K562 (cell line): ENCODE data around the gene ZW10. TPM values are rescaled to one million over a fixed set of nuclear protein-coding genes. Genes with fewer than 3 reads are reported as not detected.

ENCODE experiments used
- ARHGAP35 ChIP-seq: fragments of 450-650 bp; IDR thresholded peaks from 2 replicates; pipeline ENCODE4 v1.6.1; 2018; ENCODE audit not compliant: partially characterized antibody
- ATF6 ChIP-seq: sonication (generic); formaldehyde crosslinking; IDR thresholded peaks from 2 replicates; pipeline ENCODE4 v1.4.0; 2020; ENCODE audit warnings: mild to moderate bottlenecking, missing genetic modification reagents
- E2F3 ChIP-seq: fragments of 250-450 bp; sonication (Bioruptor Pico); IDR thresholded peaks from 2 replicates; pipeline ENCODE4 v1.4.0; 2020; ENCODE audit warnings: mild to moderate bottlenecking
- HDAC2 ChIP-seq: fragments of 450-650 bp; IDR thresholded peaks from 2 replicates; pipeline ENCODE4 v1.6.1; 2016; ENCODE audit warnings: mild to moderate bottlenecking
- POLR2G ChIP-seq: fragments of 200-400 bp; formaldehyde crosslinking; IDR thresholded peaks from 2 replicates; pipeline ENCODE4 v1.6.1; 2017; ENCODE audit warnings: low read depth, mild to moderate bottlenecking, antibody characterized with exemption, low read length, moderate library complexity
- RERE ChIP-seq: sonication (generic); formaldehyde crosslinking; IDR thresholded peaks from 2 replicates; pipeline ENCODE4 v1.8.0; 2023; ENCODE audit warnings: missing genetic modification reagents, mild to moderate bottlenecking, borderline replicate concordance
- RHOXF2B ChIP-seq: fragments of 250-450 bp; sonication (Bioruptor Pico); conservative IDR thresholded peaks from 2 replicates; pipeline ENCODE4 v1.5.1; 2021
- TAF1 ChIP-seq: IDR thresholded peaks from 2 replicates; pipeline ENCODE4 v1.6.1; 2011; ENCODE audit warnings: mild to moderate bottlenecking, low read length, moderate library complexity; ENCODE audit not compliant: insufficient read depth, control insufficient read depth, severe bottlenecking; ENCODE audit errors: extremely low read depth
- ZBTB2 ChIP-seq: fragments of 450-650 bp; IDR thresholded peaks from 2 replicates; pipeline ENCODE4 v1.6.1; 2016; ENCODE audit warnings: antibody characterized with exemption
- ZNF12 ChIP-seq: sonication (generic); formaldehyde crosslinking; IDR thresholded peaks from 2 replicates; pipeline ENCODE4 v1.4.0; 2020; ENCODE audit warnings: mild to moderate bottlenecking, missing genetic modification reagents
- polyA plus RNA-seq, 8 experiments: library from polyadenylated mRNA; depleted of rRNA in 4 of 8; stranded (reverse) in 5 of 8; unstranded in 3 of 8; fragments of >200 nt; fragmentation: Nextera tagmentation in 2 of 8; fragmentation: Illumina TruSeq in 1 of 8; extraction: Ambion mirVana in 2 of 8; extraction: Trizol in 1 of 8; gene quantifications; 2 replicates each; pipeline versions ENCODE4 v1.2.1 to v1.2.3, GENCODE V29; 2011 to 2014; ENCODE audit warnings: inconsistent platforms in 1 of 8, missing spikeins in 1 of 8
- total RNA-seq, 7 experiments: library from RNA; depleted of rRNA in 6 of 7; stranded (reverse); fragments of >200 nt in 6 of 7; fragmentation: Illumina TruSeq in 2 of 7; extraction: Trizol in 2 of 7; gene quantifications; 2 replicates each; pipeline versions ENCODE4 v1.2.1 to v1.2.3, GENCODE V29; 2011 to 2021; ENCODE audit warnings: low replicate concordance in 1 of 7
- TF ChIP-seq, protein P1 (sequence below): fragments of 150-350 bp; IDR thresholded peaks from 2 replicates; pipeline ENCODE4 v1.6.1; 2014; ENCODE audit warnings: low read depth, mild to moderate bottlenecking, low read length, borderline replicate concordance
- TF ChIP-seq, protein P2 (sequence below): sonication (generic); formaldehyde crosslinking; IDR thresholded peaks from 2 replicates; pipeline ENCODE4 v1.8.0; 2022; ENCODE audit warnings: missing genetic modification reagents, mild to moderate bottlenecking, moderate library complexity, borderline replicate concordance

The ZW10 gene
- total and polyA plus RNA-seq, 9 of the 15 experiments (the other 6 are each of a cell fraction or from before 2014, with no cell fraction given) = 9.4 to 37.7 (median 25.0) TPM

DNA sequence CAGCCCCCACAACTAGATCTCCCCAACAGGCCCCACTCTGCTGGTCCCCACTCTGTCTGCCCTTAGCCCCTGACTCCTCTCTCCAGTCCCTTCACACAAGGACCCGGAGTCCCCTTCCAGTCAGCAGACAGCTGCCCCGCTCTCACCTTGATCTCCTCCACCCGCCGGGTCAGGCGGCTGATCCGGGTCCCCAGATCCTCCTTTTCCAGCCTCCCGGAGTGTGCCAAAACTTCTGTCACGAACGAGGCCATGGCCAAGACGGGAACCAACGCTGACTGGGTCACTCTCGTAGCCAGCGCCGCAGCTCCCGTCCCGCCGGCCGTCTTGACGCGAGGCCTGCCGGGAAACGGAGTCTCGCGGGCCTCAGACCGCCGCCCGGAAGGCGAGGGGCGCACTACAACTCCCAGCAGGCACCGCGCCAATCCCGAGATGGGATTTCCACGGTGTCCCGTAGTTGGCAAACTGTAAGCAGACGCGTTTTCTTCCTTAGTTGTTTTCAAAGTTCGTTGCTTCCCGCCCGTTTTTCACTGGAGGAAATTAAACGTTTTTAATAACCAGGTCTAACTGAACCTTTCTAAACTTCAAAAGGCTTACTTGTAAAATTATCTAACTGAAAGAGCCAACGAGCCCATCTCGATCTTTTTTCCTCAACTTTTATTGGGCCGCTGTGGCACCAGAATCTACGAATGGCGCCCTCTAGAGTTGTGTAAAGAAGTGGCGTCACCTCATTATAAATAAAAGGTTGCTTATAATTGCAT is at the start of gene ZW10 (continued):
- TF ChIP-seq, protein P1, sequence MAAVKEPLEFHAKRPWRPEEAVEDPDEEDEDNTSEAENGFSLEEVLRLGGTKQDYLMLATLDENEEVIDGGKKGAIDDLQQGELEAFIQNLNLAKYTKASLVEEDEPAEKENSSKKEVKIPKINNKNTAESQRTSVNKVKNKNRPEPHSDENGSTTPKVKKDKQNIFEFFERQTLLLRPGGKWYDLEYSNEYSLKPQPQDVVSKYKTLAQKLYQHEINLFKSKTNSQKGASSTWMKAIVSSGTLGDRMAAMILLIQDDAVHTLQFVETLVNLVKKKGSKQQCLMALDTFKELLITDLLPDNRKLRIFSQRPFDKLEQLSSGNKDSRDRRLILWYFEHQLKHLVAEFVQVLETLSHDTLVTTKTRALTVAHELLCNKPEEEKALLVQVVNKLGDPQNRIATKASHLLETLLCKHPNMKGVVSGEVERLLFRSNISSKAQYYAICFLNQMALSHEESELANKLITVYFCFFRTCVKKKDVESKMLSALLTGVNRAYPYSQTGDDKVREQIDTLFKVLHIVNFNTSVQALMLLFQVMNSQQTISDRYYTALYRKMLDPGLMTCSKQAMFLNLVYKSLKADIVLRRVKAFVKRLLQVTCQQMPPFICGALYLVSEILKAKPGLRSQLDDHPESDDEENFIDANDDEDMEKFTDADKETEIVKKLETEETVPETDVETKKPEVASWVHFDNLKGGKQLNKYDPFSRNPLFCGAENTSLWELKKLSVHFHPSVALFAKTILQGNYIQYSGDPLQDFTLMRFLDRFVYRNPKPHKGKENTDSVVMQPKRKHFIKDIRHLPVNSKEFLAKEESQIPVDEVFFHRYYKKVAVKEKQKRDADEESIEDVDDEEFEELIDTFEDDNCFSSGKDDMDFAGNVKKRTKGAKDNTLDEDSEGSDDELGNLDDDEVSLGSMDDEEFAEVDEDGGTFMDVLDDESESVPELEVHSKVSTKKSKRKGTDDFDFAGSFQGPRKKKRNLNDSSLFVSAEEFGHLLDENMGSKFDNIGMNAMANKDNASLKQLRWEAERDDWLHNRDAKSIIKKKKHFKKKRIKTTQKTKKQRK = no peak
- 0 out of 2 replicates have a peak, but pooled peaks have one; percentile 37 for TF ChIP-seq HDAC2
- TF ChIP-seq TAF1 = peak; percentile 29
- no peak for TF ChIP-seq RHOXF2B (CRISPR knock-in tag)
- TF ChIP-seq POLR2G = peak; percentile 93
- peak; percentile 54; the same call in 1 of the 2 replicates for TF ChIP-seq ATF6
- peak; percentile 73; the same call in 1 of the 2 replicates for TF ChIP-seq ZNF12 (CRISPR knock-in tag)
- TF ChIP-seq RERE (CRISPR knock-in tag) = no peak
- TF ChIP-seq, protein P2, sequence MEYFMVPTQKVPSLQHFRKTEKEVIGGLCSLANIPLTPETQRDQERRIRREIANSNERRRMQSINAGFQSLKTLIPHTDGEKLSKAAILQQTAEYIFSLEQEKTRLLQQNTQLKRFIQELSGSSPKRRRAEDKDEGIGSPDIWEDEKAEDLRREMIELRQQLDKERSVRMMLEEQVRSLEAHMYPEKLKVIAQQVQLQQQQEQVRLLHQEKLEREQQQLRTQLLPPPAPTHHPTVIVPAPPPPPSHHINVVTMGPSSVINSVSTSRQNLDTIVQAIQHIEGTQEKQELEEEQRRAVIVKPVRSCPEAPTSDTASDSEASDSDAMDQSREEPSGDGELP (CRISPR knock-in tag) = peak; percentile 67; the same call in 1 of the 2 replicates
- TF ChIP-seq ARHGAP35 = no peak
- TF ChIP-seq ZBTB2 = peak; percentile 39; the same call in 1 of the 2 replicates
- TF ChIP-seq E2F3 (CRISPR knock-in tag) = peak; percentile 68; the same call in 1 of the 2 replicates
